Measurements from ENCODE around the gene TSC22D1.

DNA sequence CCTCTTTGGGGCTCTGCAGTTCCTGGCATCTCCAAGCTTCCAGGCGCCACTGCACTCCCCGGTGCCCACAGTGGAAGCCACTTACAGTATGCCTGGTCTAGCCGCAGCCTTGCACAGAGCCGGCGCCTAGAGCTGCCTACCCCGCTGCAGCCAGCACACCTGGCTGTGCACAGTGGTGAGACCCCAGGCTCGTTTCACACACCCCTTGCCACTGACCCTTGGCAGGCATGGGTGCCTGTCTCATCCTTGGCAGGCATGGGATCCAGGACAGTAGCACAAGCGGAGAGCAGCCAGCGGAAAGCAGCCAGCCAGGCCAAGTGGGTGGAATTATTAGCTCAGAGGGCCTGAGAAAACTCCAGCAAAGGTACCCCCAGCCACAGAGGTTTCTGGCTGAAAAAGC lies 116.5 kb downstream of the TSC22D1 start:
- no peak for TF ChIP-seq POLR2AphosphoS5 (IDR thresholded peaks at IDR 0.05; ENCODE audit: low read depth, low read length)
- no peak for TF ChIP-seq TAF1 (IDR thresholded peaks at IDR 0.05; ENCODE audit: borderline replicate concordance, insufficient read depth, low read length)
- TF ChIP-seq, protein P1, sequence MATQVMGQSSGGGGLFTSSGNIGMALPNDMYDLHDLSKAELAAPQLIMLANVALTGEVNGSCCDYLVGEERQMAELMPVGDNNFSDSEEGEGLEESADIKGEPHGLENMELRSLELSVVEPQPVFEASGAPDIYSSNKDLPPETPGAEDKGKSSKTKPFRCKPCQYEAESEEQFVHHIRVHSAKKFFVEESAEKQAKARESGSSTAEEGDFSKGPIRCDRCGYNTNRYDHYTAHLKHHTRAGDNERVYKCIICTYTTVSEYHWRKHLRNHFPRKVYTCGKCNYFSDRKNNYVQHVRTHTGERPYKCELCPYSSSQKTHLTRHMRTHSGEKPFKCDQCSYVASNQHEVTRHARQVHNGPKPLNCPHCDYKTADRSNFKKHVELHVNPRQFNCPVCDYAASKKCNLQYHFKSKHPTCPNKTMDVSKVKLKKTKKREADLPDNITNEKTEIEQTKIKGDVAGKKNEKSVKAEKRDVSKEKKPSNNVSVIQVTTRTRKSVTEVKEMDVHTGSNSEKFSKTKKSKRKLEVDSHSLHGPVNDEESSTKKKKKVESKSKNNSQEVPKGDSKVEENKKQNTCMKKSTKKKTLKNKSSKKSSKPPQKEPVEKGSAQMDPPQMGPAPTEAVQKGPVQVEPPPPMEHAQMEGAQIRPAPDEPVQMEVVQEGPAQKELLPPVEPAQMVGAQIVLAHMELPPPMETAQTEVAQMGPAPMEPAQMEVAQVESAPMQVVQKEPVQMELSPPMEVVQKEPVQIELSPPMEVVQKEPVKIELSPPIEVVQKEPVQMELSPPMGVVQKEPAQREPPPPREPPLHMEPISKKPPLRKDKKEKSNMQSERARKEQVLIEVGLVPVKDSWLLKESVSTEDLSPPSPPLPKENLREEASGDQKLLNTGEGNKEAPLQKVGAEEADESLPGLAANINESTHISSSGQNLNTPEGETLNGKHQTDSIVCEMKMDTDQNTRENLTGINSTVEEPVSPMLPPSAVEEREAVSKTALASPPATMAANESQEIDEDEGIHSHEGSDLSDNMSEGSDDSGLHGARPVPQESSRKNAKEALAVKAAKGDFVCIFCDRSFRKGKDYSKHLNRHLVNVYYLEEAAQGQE (IDR thresholded peaks at IDR 0.05; ENCODE audit: insufficient read depth in 1 of 2, low read depth in 2 of 2, low read length in 2 of 2) = no peak

Data from PFSK-1 (cell line).